OCI-LY7 (cell line): Measurements from ENCODE around the gene LITAFD. TPM values are rescaled to one million over a fixed set of nuclear protein-coding genes. Genes with fewer than 3 reads are reported as not detected.
"Not testable (repeated sequence)": the region's sequence is repeated elsewhere in the genome, so short reads cannot be mapped to it uniquely, and the experiment has no call there.

Source experiments
- BruUV-seq: library from RNA; stranded (reverse); fragments of 400-500 nt; replicated peaks from 2 replicates; lab custom pipeline; 2021; lab: Mats Ljungman, UMichigan
- CTCF ChIA-PET: fragments of 300-600 bp; sonication (Branson Sonifier 250); formaldehyde crosslinking; loops from one replicate; lab custom pipeline; 2022; ENCODE audit warnings: antibody characterized with exemption; ENCODE audit not compliant: unreplicated experiment; lab: Charles Lee
- POLR2A ChIA-PET: fragments of 300-600 bp; sonication (Branson Sonifier 250); formaldehyde crosslinking; loops from one replicate; lab custom pipeline; 2022; ENCODE audit warnings: antibody characterized with exemption; lab: Charles Lee
- DNase-seq: peaks from one replicate; pipeline ENCODE4 v3.0.0-alpha.2; 2015; ENCODE audit warnings: low spot score
- H2AFZ ChIP-seq: fragments of 200-600 bp; sonication (generic), shearing (Covaris generic); 2 replicates; pipeline ENCODE4 v1.6.1; 2014; ENCODE audit warnings: mild to moderate bottlenecking, antibody characterized with exemption, low read length, moderate library complexity
- H3K27ac ChIP-seq: fragments of 200-600 bp; sonication (generic); 2 replicates; pipeline ENCODE4 v1.5.1; 2014; ENCODE audit warnings: mixed run types, low read depth, mild to moderate bottlenecking, moderate library complexity, low read length, inconsistent platforms; ENCODE audit not compliant: poor library complexity, severe bottlenecking
- H3K36me3 ChIP-seq: fragments of 200-600 bp; sonication (generic); 2 replicates; pipeline ENCODE4 v1.6.1; 2014; ENCODE audit warnings: mild to moderate bottlenecking, antibody characterized with exemption, low read length, moderate library complexity, mixed read lengths; ENCODE audit not compliant: insufficient read depth
- H3K4me1 ChIP-seq: fragments of 200-600 bp; sonication (generic); 2 replicates; pipeline ENCODE4 v1.5.1; 2014; ENCODE audit warnings: mild to moderate bottlenecking, low read length; ENCODE audit not compliant: insufficient read depth, poor library complexity, severe bottlenecking
- H3K4me2 ChIP-seq: fragments of 200-600 bp; sonication (generic); 2 replicates; pipeline ENCODE4 v1.6.1; 2014; ENCODE audit warnings: mild to moderate bottlenecking, low read length
- H3K4me3 ChIP-seq: fragments of 200-600 bp; sonication (generic); 2 replicates; pipeline ENCODE4 v1.5.1; 2014; ENCODE audit warnings: mild to moderate bottlenecking, low read depth, low read length; ENCODE audit not compliant: poor library complexity, severe bottlenecking
- H3K79me2 ChIP-seq: fragments of 200-600 bp; sonication (generic); 2 replicates; pipeline ENCODE4 v1.6.1; 2016; ENCODE audit warnings: low read depth, mild to moderate bottlenecking, low read length, moderate library complexity, mixed read lengths; ENCODE audit not compliant: insufficient read depth
- H3K9me2 ChIP-seq: fragments of 200-600 bp; sonication (generic); 2 replicates; pipeline ENCODE4 v1.6.1; 2016; ENCODE audit warnings: mild to moderate bottlenecking, low read length, mixed read lengths; ENCODE audit not compliant: insufficient read depth
- H3K9me3 ChIP-seq: fragments of 200-600 bp; sonication (generic); 2 replicates; pipeline ENCODE4 v1.6.1; 2014; ENCODE audit warnings: mild to moderate bottlenecking, mixed run types, low read length, mixed read lengths
- H4K20me1 ChIP-seq: fragments of 200-600 bp; sonication (generic); 2 replicates; pipeline ENCODE4 v1.6.1; 2014; ENCODE audit warnings: mild to moderate bottlenecking, antibody characterized with exemption, low read length, moderate library complexity, mixed read lengths; ENCODE audit not compliant: insufficient read depth
- CTCF ChIP-seq: fragments of 200-600 bp; sonication (generic); conservative IDR thresholded peaks from 2 replicates; pipeline ENCODE4 v1.5.1; 2014; ENCODE audit warnings: mild to moderate bottlenecking, antibody characterized with exemption, low read length, moderate library complexity, mixed read lengths
- EZH2phosphoT487 ChIP-seq: fragments of 200-600 bp; sonication (generic); IDR thresholded peaks from 2 replicates; pipeline ENCODE4 v1.6.1; 2018; ENCODE audit warnings: low read depth, borderline replicate concordance, mild to moderate bottlenecking, mixed run types, antibody characterized with exemption, low read length, moderate library complexity, mixed read lengths
- intact Hi-C: fragments of 100-400 bp; cut with micrococcal nuclease; formaldehyde crosslinking; loops from one replicate; pipeline ENCODE4 v1.10.0; 2022; ENCODE audit not compliant: unreplicated experiment
- total RNA-seq, 2 experiments: library from RNA; depleted of rRNA in 1 of 2; stranded (reverse); fragments of >200 nt in 1 of 2; shearing (Covaris generic) in 1 of 2; gene quantifications; 2 replicates each; pipeline ENCODE4 v1.2.3, GENCODE V29; 2014 to 2022

LITAFD gene
- total RNA-seq, 2 experiments from 2014 or later: not detected

GRCh38 chr16:8916541-8917225 is 34.5 kb downstream of the LITAFD start:
- CTCF ChIA-PET: no interaction called here
- Histone ChIP-seq H3K9me3 (no peaks in the 10 kb centered on the region), H3K4me1 (no peaks in the 10 kb centered on the region), H3K79me2 (no peaks in the 10 kb centered on the region), H2AFZ (no peak overlapping the region), H3K36me3 (peaks cover 92% of the 10 kb centered on the region), H3K27ac (no peak overlapping the region), H3K9me2 (no peaks in the 10 kb centered on the region), H3K4me3 (no peak overlapping the region), H3K4me2 (no peak overlapping the region), H4K20me1 (no peaks in the 10 kb centered on the region)
- TF ChIP-seq EZH2phosphoT487 (no peak), CTCF (no peak)
- DNase-seq: no peak
- BruUV-seq: no TSS peak
- POLR2A ChIA-PET: interaction anchor here (0.7 kb wide), 1 partner anchor 14 kb away, joined by 3 read pairs; no protein-coding TSS in a partner anchor
- intact Hi-C loops: no loop called here

DNA sequence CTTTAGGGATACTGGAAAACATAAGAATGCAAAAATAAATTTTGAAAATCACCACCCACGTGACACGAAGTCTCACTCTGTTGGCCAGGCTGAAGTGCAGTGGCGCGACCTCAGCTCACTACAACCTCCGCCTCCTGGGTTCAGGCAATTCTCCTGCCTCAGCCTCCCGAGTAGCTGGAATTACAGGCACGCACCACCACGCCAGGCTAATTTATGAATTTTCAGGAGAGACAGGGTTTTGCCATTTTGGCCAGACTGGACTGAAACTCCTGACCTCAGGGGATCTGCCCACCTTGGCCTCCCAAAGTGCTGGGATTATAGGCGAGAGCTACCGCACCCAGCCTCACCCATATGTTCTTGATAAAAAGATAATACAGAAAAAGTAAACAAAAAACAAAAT is 35.2 kb downstream of the LITAFD start:
- H3K79me2 ChIP-seq, H4K20me1 ChIP-seq, CTCF ChIA-PET, BruUV-seq, H3K9me2 ChIP-seq, POLR2A ChIA-PET, H3K9me3 ChIP-seq, H3K27ac ChIP-seq, H3K4me3 ChIP-seq, H2AFZ ChIP-seq, DNase-seq, H3K4me2 ChIP-seq, H3K4me1 ChIP-seq, intact Hi-C loops: not testable (repeated sequence)
- peaks cover 92% of the 10 kb centered on the region for H3K36me3 ChIP-seq

- no TSS peak for BruUV-seq
- no peaks in the 10 kb centered on the region for H3K4me1 ChIP-seq
- no peak overlapping the region for H3K4me2 ChIP-seq
- no peaks in the 10 kb centered on the region for H3K9me2 ChIP-seq
- peaks cover 95% of the 10 kb centered on the region for H3K36me3 ChIP-seq
- H2AFZ ChIP-seq: no peak overlapping the region
- ChIA-PET CTCF (no interaction called here), POLR2A (no interaction called here)
- no peaks in the 10 kb centered on the region for H3K79me2 ChIP-seq
- no peak for TF ChIP-seq CTCF
- no peak for TF ChIP-seq EZH2phosphoT487
- H3K4me3 ChIP-seq: no peak overlapping the region
- H3K27ac ChIP-seq: no peak overlapping the region
- intact Hi-C loops: no loop called here
- peaks cover 2% of the 10 kb centered on the region for H4K20me1 ChIP-seq
- no peak for DNase-seq
- no peaks in the 10 kb centered on the region for H3K9me3 ChIP-seq
Measured at GRCh38 chr16:8919089-8919933, 37.2 kb downstream of the LITAFD start.
